HepG2 (cell line): Measurements from ENCODE around the gene ATF1. TPM values are rescaled to one million over a fixed set of nuclear protein-coding genes. Genes with fewer than 3 reads are reported as not detected.

Experiments used
- CBX2 ChIP-seq, 2 experiments: fragments of 200-600 bp in 1 of 2; sonication (generic); formaldehyde crosslinking in 1 of 2; IDR thresholded peaks; 2 replicates each; pipeline versions ENCODE4 v1.7.0 to v1.8.1; 2018 to 2022; ENCODE audit warnings: low read depth in 2 of 2, low read length in 1 of 2, mild to moderate bottlenecking in 1 of 2, missing genetic modification reagents in 1 of 2
- CBX5 ChIP-seq: sonication (generic); formaldehyde crosslinking; IDR thresholded peaks from 2 replicates; pipeline ENCODE4 v1.4.0; 2020; ENCODE audit warnings: missing genetic modification reagents, borderline replicate concordance
- FLYWCH1 ChIP-seq: sonication (generic); formaldehyde crosslinking; IDR thresholded peaks from 2 replicates; pipeline ENCODE4 v1.8.1; 2023; ENCODE audit warnings: mild to moderate bottlenecking, missing genetic modification reagents
- FOXK2 ChIP-seq: fragments of 450-650 bp; IDR thresholded peaks from 2 replicates; pipeline ENCODE4 v1.6.1; 2016
- GFI1 ChIP-seq: sonication (generic); formaldehyde crosslinking; IDR thresholded peaks from 2 replicates; pipeline ENCODE4 v1.5.0; 2020; ENCODE audit warnings: missing genetic modification reagents, mild to moderate bottlenecking, borderline replicate concordance
- NFE2L1 ChIP-seq: sonication (generic); formaldehyde crosslinking; IDR thresholded peaks from 2 replicates; pipeline ENCODE4 v1.4.0; 2020; ENCODE audit warnings: missing genetic modification reagents, mild to moderate bottlenecking, borderline replicate concordance
- POLR2A ChIP-seq, 2 experiments: IDR thresholded peaks; 2 replicates each; pipeline ENCODE4 v1.6.1; 2011; ENCODE audit warnings: low read depth in 2 of 2, low read length in 2 of 2, mild to moderate bottlenecking in 1 of 2, moderate library complexity in 1 of 2; ENCODE audit not compliant: insufficient read depth in 1 of 2
- RBFOX2 ChIP-seq: fragments of 200-400 bp; formaldehyde crosslinking; IDR thresholded peaks from 2 replicates; pipeline ENCODE4 v1.6.1; 2017; ENCODE audit warnings: low read depth, mild to moderate bottlenecking, low read length
- RELA ChIP-seq: sonication (generic); formaldehyde crosslinking; IDR thresholded peaks from 2 replicates; pipeline ENCODE4 v1.4.0; 2020; ENCODE audit warnings: missing genetic modification reagents
- SAP130 ChIP-seq: IDR thresholded peaks from 2 replicates; pipeline ENCODE4 v1.6.1; 2016; ENCODE audit warnings: low read depth
- SIN3A ChIP-seq: IDR thresholded peaks from 2 replicates; pipeline ENCODE4 v1.6.1; 2011; ENCODE audit warnings: low read depth, mild to moderate bottlenecking, control low read depth, low read length, borderline replicate concordance
- ZNF138 ChIP-seq: sonication (generic); formaldehyde crosslinking; IDR thresholded peaks from 2 replicates; pipeline ENCODE4 v1.5.0; 2020; ENCODE audit warnings: mild to moderate bottlenecking, low read depth, missing genetic modification reagents
- ZNF350 ChIP-seq: sonication (generic); formaldehyde crosslinking; IDR thresholded peaks from 2 replicates; pipeline ENCODE4 v1.4.0; 2020; ENCODE audit warnings: mild to moderate bottlenecking, low read depth, missing genetic modification reagents, borderline replicate concordance
- ZNF468 ChIP-seq: sonication (generic); formaldehyde crosslinking; IDR thresholded peaks from 2 replicates; pipeline ENCODE4 v1.8.0; 2022; ENCODE audit warnings: mild to moderate bottlenecking, moderate library complexity, missing genetic modification reagents
- ZNF570 ChIP-seq: sonication (generic); formaldehyde crosslinking; IDR thresholded peaks from 2 replicates; pipeline ENCODE4 v1.4.0; 2020; ENCODE audit warnings: mild to moderate bottlenecking, missing genetic modification reagents, borderline replicate concordance
- ZNF724P ChIP-seq: sonication (generic); formaldehyde crosslinking; IDR thresholded peaks from 2 replicates; pipeline ENCODE4 v1.8.0; 2022; ENCODE audit warnings: missing genetic modification reagents, borderline replicate concordance
- polyA plus RNA-seq, 8 experiments: library from polyadenylated mRNA; depleted of rRNA in 3 of 8; stranded (reverse) in 7 of 8; unstranded in 1 of 8; fragments of >200 nt; fragmentation: Illumina TruSeq in 4 of 8; extraction: Trizol in 4 of 8; gene quantifications; 2 replicates each; pipeline versions ENCODE4 v1.2.1 to v1.2.3, GENCODE V29; 2011 to 2016; ENCODE audit warnings: low read depth in 4 of 8, missing spikeins in 1 of 8, mixed read lengths in 1 of 8; ENCODE audit not compliant: insufficient read depth in 1 of 8
- total RNA-seq, 5 experiments: library from RNA; depleted of rRNA; stranded (reverse); fragments of >200 nt; fragmentation: Illumina TruSeq; extraction: Trizol; gene quantifications; 2 replicates each; pipeline ENCODE4 v1.2.3, GENCODE V29; 2016; ENCODE audit warnings: low read depth in 1 of 5
- TF ChIP-seq, protein P1 (sequence below): sonication (generic); formaldehyde crosslinking; IDR thresholded peaks from 2 replicates; pipeline ENCODE4 v1.8.0; 2022; ENCODE audit warnings: mild to moderate bottlenecking, missing genetic modification reagents
- TF ChIP-seq, protein P2 (sequence below): sonication (generic); formaldehyde crosslinking; IDR thresholded peaks from 2 replicates; pipeline ENCODE4 v1.4.0; 2020; ENCODE audit warnings: missing genetic modification reagents, borderline replicate concordance
- TF ChIP-seq, protein P3 (sequence below): sonication (generic); formaldehyde crosslinking; IDR thresholded peaks from 2 replicates; pipeline ENCODE4 v1.4.0; 2020; ENCODE audit warnings: missing genetic modification reagents
- TF ChIP-seq, protein P4 (sequence below): IDR thresholded peaks from 2 replicates; pipeline ENCODE4 v1.6.1; 2016

Gene ATF1
- total and polyA plus RNA-seq, 2 of the 13 experiments (the other 11 are each of a cell fraction or from before 2014, with no cell fraction given): 29.3 to 52.0 TPM

DNA sequence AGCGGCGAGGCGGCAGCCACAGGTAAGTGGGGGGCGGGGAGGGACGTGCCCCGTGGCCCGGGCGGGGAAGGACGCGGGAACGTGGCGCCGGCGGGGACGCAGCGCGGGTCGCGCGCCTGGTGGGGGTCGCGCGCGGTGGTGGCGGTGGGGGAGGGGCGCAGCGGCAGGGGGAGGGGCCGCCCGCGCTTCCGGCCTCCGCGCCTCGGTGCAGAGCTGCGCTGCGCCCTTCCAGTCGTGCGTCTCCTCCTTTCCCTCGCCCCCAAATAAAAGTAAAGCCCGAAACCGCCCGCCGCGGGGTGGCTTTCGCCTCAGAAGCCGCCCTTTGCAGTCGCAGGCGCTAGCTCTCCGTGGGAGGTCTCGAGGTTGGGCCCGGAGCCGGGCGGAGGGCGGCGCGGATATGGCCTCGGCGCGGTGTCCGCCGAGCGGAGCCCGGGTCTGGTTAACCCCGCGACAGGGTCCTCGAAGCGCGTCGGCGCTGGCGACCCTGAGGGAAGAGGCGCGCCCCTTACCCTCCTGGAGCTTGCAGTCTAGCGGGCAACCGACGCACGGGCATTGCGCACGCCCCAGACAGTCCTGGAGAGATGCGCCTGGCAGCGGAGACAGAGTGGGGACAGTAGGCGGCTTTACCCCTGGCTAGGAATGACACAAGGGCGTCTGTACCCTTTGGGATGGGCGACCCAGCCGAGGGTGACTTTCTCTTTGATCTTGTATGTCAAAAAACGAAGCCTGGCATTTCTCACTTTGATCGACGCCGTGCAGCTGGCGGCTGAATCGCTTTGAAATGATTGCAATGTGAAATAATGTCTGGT is 589 bp downstream of the ATF1 start (continued):
- TF ChIP-seq, protein P1, sequence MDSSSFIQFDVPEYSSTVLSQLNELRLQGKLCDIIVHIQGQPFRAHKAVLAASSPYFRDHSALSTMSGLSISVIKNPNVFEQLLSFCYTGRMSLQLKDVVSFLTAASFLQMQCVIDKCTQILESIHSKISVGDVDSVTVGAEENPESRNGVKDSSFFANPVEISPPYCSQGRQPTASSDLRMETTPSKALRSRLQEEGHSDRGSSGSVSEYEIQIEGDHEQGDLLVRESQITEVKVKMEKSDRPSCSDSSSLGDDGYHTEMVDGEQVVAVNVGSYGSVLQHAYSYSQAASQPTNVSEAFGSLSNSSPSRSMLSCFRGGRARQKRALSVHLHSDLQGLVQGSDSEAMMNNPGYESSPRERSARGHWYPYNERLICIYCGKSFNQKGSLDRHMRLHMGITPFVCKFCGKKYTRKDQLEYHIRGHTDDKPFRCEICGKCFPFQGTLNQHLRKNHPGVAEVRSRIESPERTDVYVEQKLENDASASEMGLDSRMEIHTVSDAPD (CRISPR knock-in tag): 0 out of 2 replicates have a peak, but pooled peaks have one; percentile 51
- TF ChIP-seq FOXK2: no peak
- TF ChIP-seq CBX5: peak; percentile 17; the same call in 1 of the 2 replicates
- TF ChIP-seq NFE2L1: 0 out of 2 replicates have a peak, but pooled peaks have one; percentile 40
- TF ChIP-seq GFI1 (CRISPR knock-in tag): 0 out of 2 replicates have a peak, but pooled peaks have one; percentile 20
- TF ChIP-seq, protein P2, sequence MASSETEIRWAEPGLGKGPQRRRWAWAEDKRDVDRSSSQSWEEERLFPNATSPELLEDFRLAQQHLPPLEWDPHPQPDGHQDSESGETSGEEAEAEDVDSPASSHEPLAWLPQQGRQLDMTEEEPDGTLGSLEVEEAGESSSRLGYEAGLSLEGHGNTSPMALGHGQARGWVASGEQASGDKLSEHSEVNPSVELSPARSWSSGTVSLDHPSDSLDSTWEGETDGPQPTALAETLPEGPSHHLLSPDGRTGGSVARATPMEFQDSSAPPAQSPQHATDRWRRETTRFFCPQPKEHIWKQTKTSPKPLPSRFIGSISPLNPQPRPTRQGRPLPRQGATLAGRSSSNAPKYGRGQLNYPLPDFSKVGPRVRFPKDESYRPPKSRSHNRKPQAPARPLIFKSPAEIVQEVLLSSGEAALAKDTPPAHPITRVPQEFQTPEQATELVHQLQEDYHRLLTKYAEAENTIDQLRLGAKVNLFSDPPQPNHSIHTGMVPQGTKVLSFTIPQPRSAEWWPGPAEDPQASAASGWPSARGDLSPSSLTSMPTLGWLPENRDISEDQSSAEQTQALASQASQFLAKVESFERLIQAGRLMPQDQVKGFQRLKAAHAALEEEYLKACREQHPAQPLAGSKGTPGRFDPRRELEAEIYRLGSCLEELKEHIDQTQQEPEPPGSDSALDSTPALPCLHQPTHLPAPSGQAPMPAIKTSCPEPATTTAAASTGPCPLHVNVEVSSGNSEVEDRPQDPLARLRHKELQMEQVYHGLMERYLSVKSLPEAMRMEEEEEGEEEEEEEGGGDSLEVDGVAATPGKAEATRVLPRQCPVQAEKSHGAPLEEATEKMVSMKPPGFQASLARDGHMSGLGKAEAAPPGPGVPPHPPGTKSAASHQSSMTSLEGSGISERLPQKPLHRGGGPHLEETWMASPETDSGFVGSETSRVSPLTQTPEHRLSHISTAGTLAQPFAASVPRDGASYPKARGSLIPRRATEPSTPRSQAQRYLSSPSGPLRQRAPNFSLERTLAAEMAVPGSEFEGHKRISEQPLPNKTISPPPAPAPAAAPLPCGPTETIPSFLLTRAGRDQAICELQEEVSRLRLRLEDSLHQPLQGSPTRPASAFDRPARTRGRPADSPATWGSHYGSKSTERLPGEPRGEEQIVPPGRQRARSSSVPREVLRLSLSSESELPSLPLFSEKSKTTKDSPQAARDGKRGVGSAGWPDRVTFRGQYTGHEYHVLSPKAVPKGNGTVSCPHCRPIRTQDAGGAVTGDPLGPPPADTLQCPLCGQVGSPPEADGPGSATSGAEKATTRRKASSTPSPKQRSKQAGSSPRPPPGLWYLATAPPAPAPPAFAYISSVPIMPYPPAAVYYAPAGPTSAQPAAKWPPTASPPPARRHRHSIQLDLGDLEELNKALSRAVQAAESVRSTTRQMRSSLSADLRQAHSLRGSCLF (CRISPR knock-in tag): no peak
- TF ChIP-seq, protein P3, sequence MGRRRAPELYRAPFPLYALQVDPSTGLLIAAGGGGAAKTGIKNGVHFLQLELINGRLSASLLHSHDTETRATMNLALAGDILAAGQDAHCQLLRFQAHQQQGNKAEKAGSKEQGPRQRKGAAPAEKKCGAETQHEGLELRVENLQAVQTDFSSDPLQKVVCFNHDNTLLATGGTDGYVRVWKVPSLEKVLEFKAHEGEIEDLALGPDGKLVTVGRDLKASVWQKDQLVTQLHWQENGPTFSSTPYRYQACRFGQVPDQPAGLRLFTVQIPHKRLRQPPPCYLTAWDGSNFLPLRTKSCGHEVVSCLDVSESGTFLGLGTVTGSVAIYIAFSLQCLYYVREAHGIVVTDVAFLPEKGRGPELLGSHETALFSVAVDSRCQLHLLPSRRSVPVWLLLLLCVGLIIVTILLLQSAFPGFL (CRISPR knock-in tag): 0 out of 2 replicates have a peak, but pooled peaks have one; percentile 50
- no peak for TF ChIP-seq RELA (CRISPR knock-in tag)
- peak; percentile 77 for TF ChIP-seq RBFOX2
- TF ChIP-seq ZNF350 (CRISPR knock-in tag): peak; percentile 34; the same call in 1 of the 2 replicates
- no peak for TF ChIP-seq ZNF138 (CRISPR knock-in tag)
- peak; percentile 61; the same call in 1 of the 2 replicates for TF ChIP-seq SAP130 (CRISPR knock-in tag)
- no peak for TF ChIP-seq ZNF468 (CRISPR knock-in tag)
- no peak for TF ChIP-seq FLYWCH1
- TF ChIP-seq, protein P4, sequence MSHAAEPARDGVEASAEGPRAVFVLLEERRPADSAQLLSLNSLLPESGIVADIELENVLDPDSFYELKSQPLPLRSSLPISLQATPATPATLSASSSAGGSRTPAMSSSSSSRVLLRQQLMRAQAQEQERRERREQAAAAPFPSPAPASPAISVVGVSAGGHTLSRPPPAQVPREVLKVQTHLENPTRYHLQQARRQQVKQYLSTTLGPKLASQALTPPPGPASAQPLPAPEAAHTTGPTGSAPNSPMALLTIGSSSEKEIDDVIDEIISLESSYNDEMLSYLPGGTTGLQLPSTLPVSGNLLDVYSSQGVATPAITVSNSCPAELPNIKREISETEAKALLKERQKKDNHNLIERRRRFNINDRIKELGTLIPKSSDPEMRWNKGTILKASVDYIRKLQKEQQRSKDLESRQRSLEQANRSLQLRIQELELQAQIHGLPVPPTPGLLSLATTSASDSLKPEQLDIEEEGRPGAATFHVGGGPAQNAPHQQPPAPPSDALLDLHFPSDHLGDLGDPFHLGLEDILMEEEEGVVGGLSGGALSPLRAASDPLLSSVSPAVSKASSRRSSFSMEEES: no peak
- TF ChIP-seq POLR2A (IDR thresholded peaks at IDR 0.05; ENCODE audit: insufficient read depth in 1 of 2, low read depth in 2 of 2, low read length in 2 of 2): peak in 1 of 2 experiments; percentile 65; a peak in 2 of 4 replicates
- TF ChIP-seq CBX2 (IDR thresholded peaks at IDR 0.05; ENCODE audit: low read depth, low read length): no peak
- no peak for TF ChIP-seq CBX2 (CRISPR knock-in tag; IDR thresholded peaks at IDR 0.05; ENCODE audit: low read depth)
- TF ChIP-seq SIN3A: peak; percentile 17; the same call in 1 of the 2 replicates
- no peak for TF ChIP-seq ZNF724P (CRISPR knock-in tag)
- TF ChIP-seq ZNF570 (CRISPR knock-in tag): no peak
